Neural cell (in vitro differentiated cells): ENCODE results near the gene ARHGAP6. TPM values are rescaled to one million over a fixed set of nuclear protein-coding genes. Genes with fewer than 3 reads are reported as not detected.

Experiments used
- H2AFZ ChIP-seq: fragments of 200-600, 300-800 bp; sonication (generic), shearing (Covaris generic); 2 replicates; pipeline ENCODE4 v1.6.0; 2014; ENCODE audit warnings: low read depth, mild to moderate bottlenecking, antibody characterized with exemption, low read length, moderate library complexity
- H3F3A ChIP-seq: fragments of 200-600 bp; shearing (Covaris generic); 2 replicates; pipeline ENCODE4 v1.6.1; 2016; ENCODE audit warnings: mild to moderate bottlenecking, moderate library complexity, mixed read lengths, antibody characterized with exemption, low read length; ENCODE audit not compliant: insufficient read depth, poor library complexity, severe bottlenecking
- H3K27ac ChIP-seq: fragments of 200-600, 300-800 bp; sonication (generic), shearing (Covaris generic); 2 replicates; pipeline ENCODE4 v1.5.1; 2014; ENCODE audit warnings: mild to moderate bottlenecking, low read length, moderate library complexity
- H3K27me3 ChIP-seq: fragments of 300-800, 200-600 bp; sonication (generic), shearing (Covaris generic); 2 replicates; pipeline ENCODE4 v1.6.0; 2014; ENCODE audit warnings: mild to moderate bottlenecking, low read depth, low read length, moderate library complexity; ENCODE audit not compliant: insufficient read depth
- H3K36me3 ChIP-seq: fragments of 300-800, 200-600 bp; sonication (generic), shearing (Covaris generic); 2 replicates; pipeline ENCODE4 v1.5.1; 2014; ENCODE audit warnings: mild to moderate bottlenecking, antibody characterized with exemption, low read length, moderate library complexity; ENCODE audit not compliant: insufficient read depth
- H3K4me2 ChIP-seq: fragments of 300-800, 200-600 bp; sonication (generic), shearing (Covaris generic); 2 replicates; pipeline ENCODE4 v1.6.0; 2014; ENCODE audit warnings: mild to moderate bottlenecking, low read length
- H3K4me3 ChIP-seq: fragments of 300-800, 200-600 bp; sonication (generic), shearing (Covaris generic); 2 replicates; pipeline ENCODE4 v1.5.1; 2014; ENCODE audit warnings: mild to moderate bottlenecking, low read length, moderate library complexity
- H3K79me2 ChIP-seq: fragments of 200-600 bp; shearing (Covaris generic); replicated peaks from 2 replicates; pipeline ENCODE4 v1.6.0; 2014; ENCODE audit warnings: mild to moderate bottlenecking, low read length, moderate library complexity; ENCODE audit not compliant: insufficient read depth
- H3K9ac ChIP-seq: fragments of 300-800, 200-600 bp; sonication (generic), shearing (Covaris generic); 2 replicates; pipeline ENCODE4 v1.6.1; 2016; ENCODE audit warnings: mild to moderate bottlenecking, low read length, mixed read lengths
- H3K9me2 ChIP-seq: fragments of 200-600 bp; shearing (Covaris generic); 2 replicates; pipeline ENCODE4 v1.6.1; 2016; ENCODE audit warnings: mild to moderate bottlenecking, low read length, mixed read lengths; ENCODE audit not compliant: insufficient read depth
- H3K9me3 ChIP-seq: fragments of 200-600, 300-800 bp; sonication (generic), shearing (Covaris generic); 2 replicates; pipeline ENCODE4 v1.6.1; 2016; ENCODE audit warnings: mild to moderate bottlenecking, mixed run types, low read length, moderate library complexity, mixed read lengths
- H4K20me1 ChIP-seq: fragments of 200-600 bp; shearing (Covaris generic); 2 replicates; pipeline ENCODE4 v1.6.1; 2016; ENCODE audit warnings: mild to moderate bottlenecking, mixed run types; ENCODE audit not compliant: insufficient read depth
- EP300 ChIP-seq: fragments of 450-650 bp; conservative IDR thresholded peaks from 2 replicates; pipeline ENCODE4 v1.6.1; 2014; ENCODE audit warnings: antibody characterized with exemption, mild to moderate bottlenecking, moderate library complexity; ENCODE audit not compliant: poor library complexity, severe bottlenecking
- EZH2 ChIP-seq: fragments of 200-600, 300-800 bp; shearing (Covaris generic), sonication (generic); IDR thresholded peaks from 2 replicates; pipeline ENCODE4 v1.6.1; 2014; ENCODE audit warnings: antibody characterized with exemption, low read length, borderline replicate concordance, mild to moderate bottlenecking; ENCODE audit not compliant: insufficient read depth, poor library complexity, severe bottlenecking
- MXI1 ChIP-seq: fragments of 450-650 bp; conservative IDR thresholded peaks from 2 replicates; pipeline ENCODE4 v1.6.1; 2014; ENCODE audit warnings: antibody characterized with exemption, mild to moderate bottlenecking; ENCODE audit not compliant: poor library complexity, severe bottlenecking
- POLR2AphosphoS5 ChIP-seq: IDR thresholded peaks from 2 replicates; pipeline ENCODE4 v1.6.1; 2012
- RAD21 ChIP-seq: fragments of 450-650 bp; conservative IDR thresholded peaks from 2 replicates; pipeline ENCODE4 v1.6.1; 2014; ENCODE audit warnings: antibody characterized with exemption, mild to moderate bottlenecking, moderate library complexity
- SMC3 ChIP-seq: fragments of 450-650 bp; conservative IDR thresholded peaks from 2 replicates; pipeline ENCODE4 v1.6.1; 2014; ENCODE audit warnings: antibody characterized with exemption, mild to moderate bottlenecking, moderate library complexity; ENCODE audit not compliant: poor library complexity
- TAF1 ChIP-seq: IDR thresholded peaks from 2 replicates; pipeline ENCODE4 v1.6.1; 2012; ENCODE audit warnings: low read depth
- polyA plus RNA-seq: library from polyadenylated mRNA; depleted of rRNA; stranded (reverse); fragments of >200 nt; gene quantifications from 2 replicates; pipeline ENCODE4 v1.2.3, GENCODE V29; 2014
- TF ChIP-seq, protein P1 (sequence below): fragments of 450-650 bp; IDR thresholded peaks from 2 replicates; pipeline ENCODE4 v1.5.1; 2014; ENCODE audit warnings: antibody characterized with exemption, mild to moderate bottlenecking, moderate library complexity; ENCODE audit not compliant: poor library complexity, severe bottlenecking
- TF ChIP-seq, protein P2 (sequence below): IDR thresholded peaks from 2 replicates; pipeline ENCODE4 v1.6.1; 2012; ENCODE audit warnings: borderline replicate concordance

Gene ARHGAP6
- polyA plus RNA-seq, 1 donor from 2014 or later = 0.40 TPM

DNA sequence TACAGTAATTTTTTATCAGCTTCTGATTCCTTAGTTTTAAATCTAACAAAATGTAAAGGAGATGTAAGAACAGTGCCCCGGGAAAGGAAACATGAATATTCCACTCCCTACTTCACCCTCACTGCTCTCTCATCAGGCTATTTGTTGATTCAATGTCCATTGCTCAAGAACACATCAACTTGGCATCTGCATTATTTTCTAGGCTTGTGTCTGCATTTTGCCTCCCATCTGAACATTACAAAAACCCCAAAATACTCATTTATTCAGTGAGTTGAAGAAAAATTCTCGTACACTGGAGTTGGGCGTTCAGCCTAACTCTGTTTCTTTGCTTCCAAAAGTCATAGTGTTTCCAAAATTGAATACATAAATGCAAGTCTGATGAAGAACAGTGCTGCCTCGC is 25.6 kb downstream of the ARHGAP6 start:
- H4K20me1 ChIP-seq = no peaks in the 10 kb centered on the region

DNA sequence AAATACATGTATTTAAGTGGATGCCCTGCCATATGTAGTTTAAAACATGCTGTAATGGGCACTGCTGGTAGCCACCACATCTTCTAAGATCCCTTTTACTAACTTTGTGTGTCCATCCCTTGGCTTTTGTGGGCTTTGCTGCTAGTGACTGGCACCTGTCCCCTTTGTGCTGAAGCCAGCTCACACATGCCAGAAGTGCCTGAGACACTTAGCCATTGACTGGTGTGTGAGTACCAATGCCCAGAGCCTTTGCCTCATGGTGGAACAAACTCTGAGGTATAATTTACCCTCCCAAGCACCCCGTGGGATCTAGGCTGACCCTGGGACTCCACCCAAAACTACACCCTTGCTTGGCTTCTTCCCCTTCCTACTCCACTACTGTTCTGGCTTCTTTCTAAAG is 33.0 kb downstream of the ARHGAP6 start:
- H3K79me2 ChIP-seq = no peaks in the 10 kb centered on the region
- H3F3A ChIP-seq = no peaks in the 10 kb centered on the region
- H3K27me3 ChIP-seq = no peaks in the 10 kb centered on the region
- H3K36me3 ChIP-seq = no peaks in the 10 kb centered on the region
- H3K27ac ChIP-seq = no peak overlapping the region
- H3K4me3 ChIP-seq = no peak overlapping the region
- H3K4me2 ChIP-seq = no peak overlapping the region
- TF ChIP-seq RAD21 = no peak
- no peak for TF ChIP-seq EZH2
- TF ChIP-seq POLR2AphosphoS5 = no peak
- no peak for TF ChIP-seq MXI1
- TF ChIP-seq TAF1 = no peak
- TF ChIP-seq SMC3 = no peak
- no peak for TF ChIP-seq EP300
- TF ChIP-seq, protein P1, sequence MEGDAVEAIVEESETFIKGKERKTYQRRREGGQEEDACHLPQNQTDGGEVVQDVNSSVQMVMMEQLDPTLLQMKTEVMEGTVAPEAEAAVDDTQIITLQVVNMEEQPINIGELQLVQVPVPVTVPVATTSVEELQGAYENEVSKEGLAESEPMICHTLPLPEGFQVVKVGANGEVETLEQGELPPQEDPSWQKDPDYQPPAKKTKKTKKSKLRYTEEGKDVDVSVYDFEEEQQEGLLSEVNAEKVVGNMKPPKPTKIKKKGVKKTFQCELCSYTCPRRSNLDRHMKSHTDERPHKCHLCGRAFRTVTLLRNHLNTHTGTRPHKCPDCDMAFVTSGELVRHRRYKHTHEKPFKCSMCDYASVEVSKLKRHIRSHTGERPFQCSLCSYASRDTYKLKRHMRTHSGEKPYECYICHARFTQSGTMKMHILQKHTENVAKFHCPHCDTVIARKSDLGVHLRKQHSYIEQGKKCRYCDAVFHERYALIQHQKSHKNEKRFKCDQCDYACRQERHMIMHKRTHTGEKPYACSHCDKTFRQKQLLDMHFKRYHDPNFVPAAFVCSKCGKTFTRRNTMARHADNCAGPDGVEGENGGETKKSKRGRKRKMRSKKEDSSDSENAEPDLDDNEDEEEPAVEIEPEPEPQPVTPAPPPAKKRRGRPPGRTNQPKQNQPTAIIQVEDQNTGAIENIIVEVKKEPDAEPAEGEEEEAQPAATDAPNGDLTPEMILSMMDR = no peak
- TF ChIP-seq, protein P2, sequence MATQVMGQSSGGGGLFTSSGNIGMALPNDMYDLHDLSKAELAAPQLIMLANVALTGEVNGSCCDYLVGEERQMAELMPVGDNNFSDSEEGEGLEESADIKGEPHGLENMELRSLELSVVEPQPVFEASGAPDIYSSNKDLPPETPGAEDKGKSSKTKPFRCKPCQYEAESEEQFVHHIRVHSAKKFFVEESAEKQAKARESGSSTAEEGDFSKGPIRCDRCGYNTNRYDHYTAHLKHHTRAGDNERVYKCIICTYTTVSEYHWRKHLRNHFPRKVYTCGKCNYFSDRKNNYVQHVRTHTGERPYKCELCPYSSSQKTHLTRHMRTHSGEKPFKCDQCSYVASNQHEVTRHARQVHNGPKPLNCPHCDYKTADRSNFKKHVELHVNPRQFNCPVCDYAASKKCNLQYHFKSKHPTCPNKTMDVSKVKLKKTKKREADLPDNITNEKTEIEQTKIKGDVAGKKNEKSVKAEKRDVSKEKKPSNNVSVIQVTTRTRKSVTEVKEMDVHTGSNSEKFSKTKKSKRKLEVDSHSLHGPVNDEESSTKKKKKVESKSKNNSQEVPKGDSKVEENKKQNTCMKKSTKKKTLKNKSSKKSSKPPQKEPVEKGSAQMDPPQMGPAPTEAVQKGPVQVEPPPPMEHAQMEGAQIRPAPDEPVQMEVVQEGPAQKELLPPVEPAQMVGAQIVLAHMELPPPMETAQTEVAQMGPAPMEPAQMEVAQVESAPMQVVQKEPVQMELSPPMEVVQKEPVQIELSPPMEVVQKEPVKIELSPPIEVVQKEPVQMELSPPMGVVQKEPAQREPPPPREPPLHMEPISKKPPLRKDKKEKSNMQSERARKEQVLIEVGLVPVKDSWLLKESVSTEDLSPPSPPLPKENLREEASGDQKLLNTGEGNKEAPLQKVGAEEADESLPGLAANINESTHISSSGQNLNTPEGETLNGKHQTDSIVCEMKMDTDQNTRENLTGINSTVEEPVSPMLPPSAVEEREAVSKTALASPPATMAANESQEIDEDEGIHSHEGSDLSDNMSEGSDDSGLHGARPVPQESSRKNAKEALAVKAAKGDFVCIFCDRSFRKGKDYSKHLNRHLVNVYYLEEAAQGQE = no peak
- no peaks in the 10 kb centered on the region for H3K9me3 ChIP-seq
- H3K9me2 ChIP-seq = no peaks in the 10 kb centered on the region
- H4K20me1 ChIP-seq = no peaks in the 10 kb centered on the region
- H3K9ac ChIP-seq = no peak overlapping the region
- no peak overlapping the region for H2AFZ ChIP-seq

More for the DNA sequence above, 25.6 kb downstream of the ARHGAP6 start:
- no peak overlapping the region for H3K4me3 ChIP-seq
- no peak overlapping the region for H3K27ac ChIP-seq
- H3K79me2 ChIP-seq = no peaks in the 10 kb centered on the region
- TF ChIP-seq MXI1 (no peak), EP300 (no peak), SMC3 (no peak), EZH2 (no peak), RAD21 (no peak)
- TF ChIP-seq, protein P1 = no peak
- no peak overlapping the region for H3K4me2 ChIP-seq
- H3K27me3 ChIP-seq = no peaks in the 10 kb centered on the region
- H3F3A ChIP-seq = no peaks in the 10 kb centered on the region
- H2AFZ ChIP-seq = no peak overlapping the region
- no peaks in the 10 kb centered on the region for H3K36me3 ChIP-seq
- H3K9ac ChIP-seq = no peak overlapping the region
- H3K9me2 ChIP-seq = no peaks in the 10 kb centered on the region
- no peaks in the 10 kb centered on the region for H3K9me3 ChIP-seq
